ENCODE data around the gene PARVB.

Gene PARVB

GRCh38 chr22:44142421-44143104, 118.5 kb downstream of the PARVB start:
- DNase-seq: no peak

GRCh38 chr22:44143105-44143474, 119.0 kb downstream of the PARVB start:
- DNase-seq: no peak

- no peak for DNase-seq
Measured at GRCh38 chr22:44143579-44143978, 119.5 kb downstream of the PARVB start.

- DNase-seq: no peak
Measured at GRCh38 chr22:44144046-44144569, 120.0 kb downstream of the PARVB start.

- no peak for DNase-seq
Measured at GRCh38 chr22:44145544-44145943, 121.4 kb downstream of the PARVB start.

- no peak for DNase-seq
Measured at GRCh38 chr22:44146088-44146861, 122.2 kb downstream of the PARVB start.

GRCh38 chr22:44147008-44147645, 123.0 kb downstream of the PARVB start:
- DNase-seq: no peak

- no peak for DNase-seq
Measured at GRCh38 chr22:44147821-44148574, 123.9 kb downstream of the PARVB start.

- DNase-seq: no peak
Measured at GRCh38 chr22:44151676-44152075, 127.6 kb downstream of the PARVB start.

GRCh38 chr22:44153710-44154109, 129.6 kb downstream of the PARVB start:
- DNase-seq: no peak

GRCh38 chr22:44154436-44154942, 130.4 kb downstream of the PARVB start:
- DNase-seq: no peak

- DNase-seq: no peak
Measured at GRCh38 chr22:44155115-44155514, 131.0 kb downstream of the PARVB start.

- no peak for DNase-seq
Measured at GRCh38 chr22:44157916-44158618, 134.0 kb downstream of the PARVB start.

- DNase-seq: no peak
Measured at GRCh38 chr22:44158816-44159215, 134.7 kb downstream of the PARVB start.

- DNase-seq: no peak
Measured at GRCh38 chr22:44159221-44159620, 135.1 kb downstream of the PARVB start.

- no peak for DNase-seq
Measured at GRCh38 chr22:44159811-44160210, 135.7 kb downstream of the PARVB start.

- no peak for DNase-seq
Measured at GRCh38 chr22:44160421-44160820, 136.3 kb downstream of the PARVB start.

GRCh38 chr22:44161673-44162072, 137.6 kb downstream of the PARVB start:
- DNase-seq: no peak

GRCh38 chr22:44162960-44163359, 138.9 kb downstream of the PARVB start:
- DNase-seq: no peak

- no peak for DNase-seq
Measured at GRCh38 chr22:44163536-44163935, 139.4 kb downstream of the PARVB start.

- DNase-seq: no peak
Measured at GRCh38 chr22:44164031-44164430, 139.9 kb downstream of the PARVB start.

GRCh38 chr22:44165286-44165874, 141.3 kb downstream of the PARVB start:
- DNase-seq: no peak

Measured in CD4-positive, alpha-beta T cell treated with Interleukin-6 for 4 hours (primary cell).